Hepatocyte (in vitro differentiated cells): ENCODE measurements around the gene ANO10. TPM values are rescaled to one million over a fixed set of nuclear protein-coding genes. Genes with fewer than 3 reads are reported as not detected.

Source experiments
- DNase-seq: peaks from one replicate; pipeline ENCODE4 v3.0.0-alpha.2; 2016; ENCODE audit warnings: low spot score
- H2AFZ ChIP-seq: fragments of 200-600 bp; sonication (generic); 2 replicates; pipeline ENCODE4 v1.6.0; 2016; ENCODE audit warnings: antibody characterized with exemption, mild to moderate bottlenecking
- H3K27ac ChIP-seq: fragments of 200-600 bp; sonication (generic); 2 replicates; pipeline ENCODE4 v1.5.1; 2016; ENCODE audit warnings: mild to moderate bottlenecking
- H3K27me3 ChIP-seq: fragments of 200-600 bp; sonication (generic); 2 replicates; pipeline ENCODE4 v1.6.1; 2016
- H3K36me3 ChIP-seq: fragments of 200-600 bp; sonication (generic); replicated peaks from 2 replicates; pipeline ENCODE4 v1.5.1; 2016; ENCODE audit warnings: low read depth; ENCODE audit not compliant: insufficient read depth
- H3K4me1 ChIP-seq: fragments of 200-600 bp; sonication (generic); 2 replicates; pipeline ENCODE4 v1.5.1; 2016; ENCODE audit warnings: mild to moderate bottlenecking, moderate library complexity; ENCODE audit not compliant: insufficient read depth
- H3K4me2 ChIP-seq: fragments of 200-600 bp; sonication (generic); 2 replicates; pipeline ENCODE4 v1.6.0; 2016
- H3K4me3 ChIP-seq: fragments of 200-600 bp; sonication (generic); 2 replicates; pipeline ENCODE4 v1.5.1; 2016; ENCODE audit warnings: mild to moderate bottlenecking
- H3K79me2 ChIP-seq: fragments of 200-600 bp; sonication (generic); 2 replicates; pipeline ENCODE4 v1.6.0; 2017; ENCODE audit warnings: mild to moderate bottlenecking
- H3K9me2 ChIP-seq: fragments of 200-600 bp; sonication (generic); replicated peaks from 2 replicates; pipeline ENCODE4 v1.6.0; 2017; ENCODE audit warnings: mild to moderate bottlenecking; ENCODE audit not compliant: insufficient read depth
- H3K9me3 ChIP-seq: fragments of 200-600 bp; sonication (generic); 2 replicates; pipeline ENCODE4 v1.5.1; 2016; ENCODE audit warnings: low read depth, mild to moderate bottlenecking
- H4K20me1 ChIP-seq: fragments of 200-600 bp; sonication (generic); 2 replicates; pipeline ENCODE4 v1.6.0; 2016; ENCODE audit warnings: mild to moderate bottlenecking; ENCODE audit not compliant: insufficient read depth, poor library complexity, severe bottlenecking
- EZH2 ChIP-seq: fragments of 200-600 bp; sonication (generic); IDR thresholded peaks from 2 replicates; pipeline ENCODE4 v1.6.1; 2016; ENCODE audit warnings: antibody characterized with exemption, mild to moderate bottlenecking, borderline replicate concordance
- EZH2phosphoT487 ChIP-seq: fragments of 200-600 bp; sonication (generic); IDR thresholded peaks from one replicate; pipeline ENCODE4 v1.6.1; 2018; ENCODE audit warnings: antibody characterized with exemption, mild to moderate bottlenecking, low read depth, moderate library complexity; ENCODE audit not compliant: unreplicated experiment, severe bottlenecking
- WGBS: methylation state at CpG from one replicate; pipeline ENCODE4 v1.1.6; 2016; ENCODE audit warnings: low lambda C conversion rate; ENCODE audit errors: missing lambda C conversion rate; 5-methylcytosine and 5-hydroxymethylcytosine counted together
- polyA plus RNA-seq: library from polyadenylated mRNA; unstranded; fragments of >200 nt; fragmentation: Nextera tagmentation; extraction: Ambion mirVana; gene quantifications from 2 replicates; pipeline ENCODE4 v1.2.1, GENCODE V29; 2016
- total RNA-seq: library from RNA; depleted of rRNA; stranded (reverse); fragments of >200 nt; gene quantifications from 2 replicates; pipeline ENCODE4 v1.2.3, GENCODE V29; 2014
- TF ChIP-seq, protein P1 (sequence below): fragments of 200-600 bp; sonication (generic); IDR thresholded peaks from 2 replicates; pipeline ENCODE4 v1.5.1; 2016; ENCODE audit warnings: antibody characterized with exemption, mild to moderate bottlenecking; ENCODE audit not compliant: poor library complexity

ANO10 gene
- total and polyA plus RNA-seq, 2 experiments from 2014 or later: 28.5 to 33.5 TPM

- no peak overlapping the region for H3K4me3 ChIP-seq
- no peaks in the 10 kb centered on the region for H3K4me1 ChIP-seq
- WGBS: 96% methylated on average over 20 of the region's 20 CpGs
- TF ChIP-seq EZH2 (no peak), EZH2phosphoT487 (no peak)
- TF ChIP-seq, protein P1, sequence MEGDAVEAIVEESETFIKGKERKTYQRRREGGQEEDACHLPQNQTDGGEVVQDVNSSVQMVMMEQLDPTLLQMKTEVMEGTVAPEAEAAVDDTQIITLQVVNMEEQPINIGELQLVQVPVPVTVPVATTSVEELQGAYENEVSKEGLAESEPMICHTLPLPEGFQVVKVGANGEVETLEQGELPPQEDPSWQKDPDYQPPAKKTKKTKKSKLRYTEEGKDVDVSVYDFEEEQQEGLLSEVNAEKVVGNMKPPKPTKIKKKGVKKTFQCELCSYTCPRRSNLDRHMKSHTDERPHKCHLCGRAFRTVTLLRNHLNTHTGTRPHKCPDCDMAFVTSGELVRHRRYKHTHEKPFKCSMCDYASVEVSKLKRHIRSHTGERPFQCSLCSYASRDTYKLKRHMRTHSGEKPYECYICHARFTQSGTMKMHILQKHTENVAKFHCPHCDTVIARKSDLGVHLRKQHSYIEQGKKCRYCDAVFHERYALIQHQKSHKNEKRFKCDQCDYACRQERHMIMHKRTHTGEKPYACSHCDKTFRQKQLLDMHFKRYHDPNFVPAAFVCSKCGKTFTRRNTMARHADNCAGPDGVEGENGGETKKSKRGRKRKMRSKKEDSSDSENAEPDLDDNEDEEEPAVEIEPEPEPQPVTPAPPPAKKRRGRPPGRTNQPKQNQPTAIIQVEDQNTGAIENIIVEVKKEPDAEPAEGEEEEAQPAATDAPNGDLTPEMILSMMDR: no peak
- DNase-seq: no peak
- no peaks in the 10 kb centered on the region for H3K9me3 ChIP-seq
- no peak overlapping the region for H2AFZ ChIP-seq
- H3K27ac ChIP-seq: no peak overlapping the region
- no peaks in the 10 kb centered on the region for H3K27me3 ChIP-seq
- H3K36me3 ChIP-seq: no peaks in the 10 kb centered on the region
- H3K9me2 ChIP-seq: no peaks in the 10 kb centered on the region
- no peaks in the 10 kb centered on the region for H3K79me2 ChIP-seq
- H3K4me2 ChIP-seq: no peak overlapping the region
- no peaks in the 10 kb centered on the region for H4K20me1 ChIP-seq
Observed at GRCh38 chr3:43347774-43348173, 274.0 kb downstream of the ANO10 start.

DNA sequence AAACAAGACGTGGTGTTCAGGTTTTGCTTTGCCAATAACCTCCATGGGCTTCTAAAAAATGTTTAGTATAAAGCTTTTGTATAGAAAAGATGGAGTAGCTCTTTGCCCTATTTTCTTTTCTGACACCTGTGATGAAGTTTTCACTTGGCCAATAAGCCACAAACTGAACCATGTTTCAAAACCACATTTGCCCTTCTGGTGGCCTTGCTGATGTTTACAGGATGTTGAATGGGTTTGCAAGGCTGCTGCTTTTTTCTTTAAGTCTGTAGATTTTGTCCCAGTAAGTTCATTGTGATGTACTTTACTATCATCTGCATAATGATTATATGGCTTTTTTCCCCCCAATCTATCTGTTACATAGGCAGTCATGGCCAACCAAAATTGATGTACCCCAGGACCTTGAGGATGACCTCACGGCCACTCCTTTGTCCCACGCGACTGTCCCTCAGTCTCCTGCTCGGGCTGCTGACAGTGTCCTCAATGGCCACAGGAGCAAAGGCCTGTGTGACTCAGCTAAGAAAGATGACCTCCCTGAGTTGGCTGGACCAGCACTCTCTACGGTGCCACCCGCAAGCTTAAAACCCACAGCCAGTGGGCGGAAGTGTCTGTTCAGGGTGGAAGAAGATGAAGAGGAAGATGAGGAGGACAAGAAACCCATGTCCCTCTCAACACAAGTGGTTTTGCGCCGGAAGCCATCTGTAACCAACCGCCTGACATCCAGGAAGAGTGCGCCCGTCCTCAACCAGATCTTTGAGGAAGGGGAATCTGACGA is 274.6 kb downstream of the ANO10 start:
- TF ChIP-seq EZH2 (no peak), EZH2phosphoT487 (no peak)
- TF ChIP-seq, protein P1: no peak
- Histone ChIP-seq H3K27me3 (no peaks in the 10 kb centered on the region), H3K9me3 (no peaks in the 10 kb centered on the region), H3K4me2 (no peak overlapping the region), H3K4me1 (no peaks in the 10 kb centered on the region), H3K36me3 (no peaks in the 10 kb centered on the region), H3K27ac (no peak overlapping the region), H3K9me2 (no peaks in the 10 kb centered on the region), H3K4me3 (no peak overlapping the region), H4K20me1 (no peaks in the 10 kb centered on the region), H3K79me2 (no peaks in the 10 kb centered on the region), H2AFZ (no peak overlapping the region)
- no peak for DNase-seq
- 97% methylated on average over 14 of the region's 14 CpGs for WGBS

GRCh38 chr3:43345877-43346276 is 275.9 kb downstream of the ANO10 start:
- Histone ChIP-seq H3K4me2 (no peak overlapping the region), H2AFZ (no peak overlapping the region), H3K36me3 (peaks cover 4% of the 10 kb centered on the region), H3K27me3 (no peaks in the 10 kb centered on the region), H3K4me3 (no peak overlapping the region), H3K4me1 (no peaks in the 10 kb centered on the region), H4K20me1 (no peaks in the 10 kb centered on the region), H3K9me3 (no peaks in the 10 kb centered on the region), H3K79me2 (no peaks in the 10 kb centered on the region), H3K27ac (no peak overlapping the region), H3K9me2 (no peaks in the 10 kb centered on the region)
- TF ChIP-seq EZH2phosphoT487 (no peak), EZH2 (no peak)
- TF ChIP-seq, protein P1: no peak
- WGBS: 91% methylated on average over 6 of the region's 6 CpGs
- DNase-seq: no peak

DNA sequence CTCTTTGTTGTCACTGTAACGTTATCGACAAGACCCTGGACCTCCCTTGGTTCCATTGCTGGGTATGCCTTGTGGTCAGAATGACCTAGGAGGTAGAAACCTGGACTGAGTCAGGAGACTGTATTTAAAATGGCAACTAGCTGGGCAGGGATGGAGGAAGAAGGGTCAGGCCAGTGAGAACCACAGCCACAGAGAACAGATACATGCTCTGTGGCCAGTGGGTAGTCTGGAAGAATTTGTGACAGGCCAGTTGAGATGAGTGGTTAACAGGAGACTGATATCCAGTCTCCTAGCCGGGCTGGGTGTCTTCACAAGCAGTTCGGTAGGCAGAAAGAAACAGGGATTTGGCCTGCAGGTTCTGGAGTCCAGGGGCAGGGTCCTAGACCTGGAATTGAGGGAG is 276.6 kb downstream of the ANO10 start:
- TF ChIP-seq EZH2 (no peak), EZH2phosphoT487 (no peak)
- TF ChIP-seq, protein P1: no peak
- Histone ChIP-seq H3K9me2 (no peaks in the 10 kb centered on the region), H4K20me1 (no peaks in the 10 kb centered on the region), H3K79me2 (no peaks in the 10 kb centered on the region), H3K9me3 (no peaks in the 10 kb centered on the region), H3K4me2 (no peak overlapping the region), H3K4me3 (no peak overlapping the region), H3K36me3 (peaks cover 4% of the 10 kb centered on the region), H3K4me1 (no peaks in the 10 kb centered on the region), H3K27ac (no peak overlapping the region), H3K27me3 (no peaks in the 10 kb centered on the region), H2AFZ (no peak overlapping the region)
- 97% methylated on average over 4 of the region's 4 CpGs for WGBS
- DNase-seq: no peak
